HepG2 (cell line): ENCODE results near the gene EFNA4. TPM values are rescaled to one million over a fixed set of nuclear protein-coding genes. Genes with fewer than 3 reads are reported as not detected.
A peak's percentile ranks its signal among the peaks of the same experiment; 100 is the strongest.

Experiments used
- ARNTL ChIP-seq: sonication (generic); formaldehyde crosslinking; IDR thresholded peaks from 2 replicates; pipeline ENCODE4 v1.4.0; 2020; ENCODE audit warnings: mild to moderate bottlenecking, missing genetic modification reagents
- DR1 ChIP-seq: sonication (generic); formaldehyde crosslinking; IDR thresholded peaks from 2 replicates; pipeline ENCODE4 v1.8.0; 2021; ENCODE audit warnings: mild to moderate bottlenecking, missing genetic modification reagents, inconsistent platforms
- KAT7 ChIP-seq: IDR thresholded peaks from 2 replicates; pipeline ENCODE4 v1.6.1; 2018; ENCODE audit warnings: borderline replicate concordance, missing compliant biosample characterization
- NR2F1 ChIP-seq, 2 experiments: fragments of 450-650 bp in 1 of 2; formaldehyde crosslinking in 1 of 2; IDR thresholded peaks; 2 replicates each; pipeline versions ENCODE4 v1.5.0 to v1.6.1; 2016 to 2020; ENCODE audit warnings: mild to moderate bottlenecking in 1 of 2, missing compliant biosample characterization in 1 of 2, missing genetic modification reagents in 1 of 2, moderate library complexity in 1 of 2
- SMYD3 ChIP-seq: sonication (generic); formaldehyde crosslinking; IDR thresholded peaks from 2 replicates; pipeline ENCODE4 v1.8.1; 2023; ENCODE audit warnings: mild to moderate bottlenecking, missing genetic modification reagents
- ZBTB1 ChIP-seq: sonication (generic); formaldehyde crosslinking; IDR thresholded peaks from 2 replicates; pipeline ENCODE4 v1.4.0; 2020; ENCODE audit warnings: missing genetic modification reagents, borderline replicate concordance
- ZBTB8A ChIP-seq: sonication (generic); formaldehyde crosslinking; IDR thresholded peaks from 2 replicates; pipeline ENCODE4 v1.4.0; 2020; ENCODE audit warnings: mild to moderate bottlenecking, low read depth, missing genetic modification reagents, borderline replicate concordance
- ZNF33A ChIP-seq: sonication (generic); formaldehyde crosslinking; IDR thresholded peaks from 2 replicates; pipeline ENCODE4 v1.5.1; 2020; ENCODE audit warnings: missing genetic modification reagents, mild to moderate bottlenecking, moderate library complexity, borderline replicate concordance
- ZNF354B ChIP-seq: sonication (generic); formaldehyde crosslinking; IDR thresholded peaks from 2 replicates; pipeline ENCODE4 v1.8.0; 2022; ENCODE audit warnings: mild to moderate bottlenecking, missing genetic modification reagents
- ZNF430 ChIP-seq: sonication (generic); formaldehyde crosslinking; IDR thresholded peaks from 2 replicates; pipeline ENCODE4 v1.9.0; 2021; ENCODE audit warnings: mild to moderate bottlenecking, missing genetic modification reagents
- ZNF550 ChIP-seq: sonication (generic); formaldehyde crosslinking; IDR thresholded peaks from 2 replicates; pipeline ENCODE4 v1.4.0; 2020; ENCODE audit warnings: mild to moderate bottlenecking, missing genetic modification reagents, borderline replicate concordance
- ZNF772 ChIP-seq: sonication (generic); formaldehyde crosslinking; IDR thresholded peaks from 2 replicates; pipeline ENCODE4 v1.5.0; 2020; ENCODE audit warnings: mild to moderate bottlenecking, missing genetic modification reagents
- ZSCAN20 ChIP-seq: sonication (generic); formaldehyde crosslinking; IDR thresholded peaks from 2 replicates; pipeline ENCODE4 v1.4.0; 2020; ENCODE audit warnings: missing genetic modification reagents, mild to moderate bottlenecking, borderline replicate concordance
- polyA plus RNA-seq, 8 experiments: library from polyadenylated mRNA; depleted of rRNA in 3 of 8; stranded (reverse) in 7 of 8; unstranded in 1 of 8; fragments of >200 nt; fragmentation: Illumina TruSeq in 4 of 8; extraction: Trizol in 4 of 8; gene quantifications; 2 replicates each; pipeline versions ENCODE4 v1.2.1 to v1.2.3, GENCODE V29; 2011 to 2016; ENCODE audit warnings: low read depth in 4 of 8, missing spikeins in 1 of 8, mixed read lengths in 1 of 8; ENCODE audit not compliant: insufficient read depth in 1 of 8
- total RNA-seq, 5 experiments: library from RNA; depleted of rRNA; stranded (reverse); fragments of >200 nt; fragmentation: Illumina TruSeq; extraction: Trizol; gene quantifications; 2 replicates each; pipeline ENCODE4 v1.2.3, GENCODE V29; 2016; ENCODE audit warnings: low read depth in 1 of 5
- TF ChIP-seq, protein P1 (sequence below): sonication (generic); formaldehyde crosslinking; IDR thresholded peaks from 2 replicates; pipeline ENCODE4 v1.9.0; 2022; ENCODE audit warnings: missing genetic modification reagents, mild to moderate bottlenecking, borderline replicate concordance
- TF ChIP-seq, protein P2 (sequence below): sonication (generic); formaldehyde crosslinking; IDR thresholded peaks from 2 replicates; pipeline ENCODE4 v1.8.1; 2023; ENCODE audit warnings: missing genetic modification reagents, inconsistent platforms, borderline replicate concordance
- TF ChIP-seq, protein P3 (sequence below): sonication (generic); formaldehyde crosslinking; IDR thresholded peaks from 2 replicates; pipeline ENCODE4 v1.4.0; 2020; ENCODE audit warnings: missing genetic modification reagents
- TF ChIP-seq, protein P4 (sequence below): fragments of 450-650 bp; IDR thresholded peaks from 2 replicates; pipeline ENCODE4 v1.6.1; 2016
- TF ChIP-seq, protein P5 (sequence below): sonication (generic); formaldehyde crosslinking; IDR thresholded peaks from 2 replicates; pipeline ENCODE4 v1.5.0; 2020; ENCODE audit warnings: missing genetic modification reagents, mild to moderate bottlenecking, borderline replicate concordance
- TF ChIP-seq, protein P6 (sequence below): IDR thresholded peaks from 2 replicates; pipeline ENCODE4 v1.6.1; 2016; ENCODE audit warnings: low read depth, control low read depth

Gene EFNA4
- total and polyA plus RNA-seq, 2 of the 13 experiments (the other 11 are each of a cell fraction or from before 2014, with no cell fraction given) = 12.0 to 17.2 TPM

DNA sequence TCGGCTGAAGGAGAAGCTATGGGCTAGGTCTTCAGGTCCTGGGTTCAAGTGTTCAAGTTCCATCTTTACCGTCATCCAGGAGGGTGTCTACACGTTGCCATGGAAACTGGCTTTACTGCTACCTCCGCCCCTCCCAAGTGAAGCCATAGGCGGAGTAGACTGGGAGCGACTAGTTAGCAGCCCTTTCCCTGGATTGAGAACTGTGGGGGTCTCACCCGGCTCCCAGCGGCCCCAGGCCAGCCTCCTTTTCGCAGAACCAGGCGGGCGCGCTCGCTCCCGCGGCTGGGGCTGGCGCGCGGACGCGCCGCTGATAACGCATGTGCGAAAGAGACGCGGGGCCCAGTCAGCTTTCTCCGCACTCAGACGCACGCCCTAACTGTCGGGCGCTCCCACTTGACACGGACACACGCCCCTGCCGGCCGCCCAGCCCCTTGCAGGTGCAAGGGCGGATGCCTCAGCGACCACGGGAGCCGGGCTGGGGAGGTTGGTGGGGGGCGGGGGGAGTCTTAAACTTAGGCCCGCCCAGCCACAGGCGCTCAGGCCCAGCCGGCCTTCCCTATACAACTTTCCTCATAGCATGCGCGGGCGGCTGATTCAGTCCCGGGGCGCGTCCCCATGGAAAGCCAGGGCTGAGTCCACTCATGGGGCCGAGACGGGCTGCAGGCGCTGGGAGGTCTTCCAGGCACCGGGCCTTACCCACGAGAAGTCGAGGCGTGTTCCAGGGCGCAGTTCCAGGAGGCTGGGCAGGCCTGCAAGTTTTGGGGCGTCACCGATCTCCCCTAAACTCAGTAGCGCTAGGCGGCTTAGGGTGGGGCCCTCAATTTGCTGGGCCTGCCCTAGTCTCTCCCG, 7.4 kb downstream of the EFNA4 start (continued):
- TF ChIP-seq, protein P1, sequence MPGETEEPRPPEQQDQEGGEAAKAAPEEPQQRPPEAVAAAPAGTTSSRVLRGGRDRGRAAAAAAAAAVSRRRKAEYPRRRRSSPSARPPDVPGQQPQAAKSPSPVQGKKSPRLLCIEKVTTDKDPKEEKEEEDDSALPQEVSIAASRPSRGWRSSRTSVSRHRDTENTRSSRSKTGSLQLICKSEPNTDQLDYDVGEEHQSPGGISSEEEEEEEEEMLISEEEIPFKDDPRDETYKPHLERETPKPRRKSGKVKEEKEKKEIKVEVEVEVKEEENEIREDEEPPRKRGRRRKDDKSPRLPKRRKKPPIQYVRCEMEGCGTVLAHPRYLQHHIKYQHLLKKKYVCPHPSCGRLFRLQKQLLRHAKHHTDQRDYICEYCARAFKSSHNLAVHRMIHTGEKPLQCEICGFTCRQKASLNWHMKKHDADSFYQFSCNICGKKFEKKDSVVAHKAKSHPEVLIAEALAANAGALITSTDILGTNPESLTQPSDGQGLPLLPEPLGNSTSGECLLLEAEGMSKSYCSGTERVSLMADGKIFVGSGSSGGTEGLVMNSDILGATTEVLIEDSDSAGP = peak; percentile 55; the same call in 1 of the 2 replicates
- TF ChIP-seq ZNF550 (CRISPR knock-in tag) (no peak), ZSCAN20 (CRISPR knock-in tag) (no peak), NR2F1 (CRISPR knock-in tag; IDR thresholded peaks at IDR 0.05) (no peak), ZNF354B (CRISPR knock-in tag) (no peak), ZNF772 (CRISPR knock-in tag) (peak; percentile 64; the same call in 1 of the 2 replicates), ZBTB8A (CRISPR knock-in tag) (no peak), ZBTB1 (no peak), ARNTL (CRISPR knock-in tag) (no peak), KAT7 (CRISPR knock-in tag) (no peak), SMYD3 (CRISPR knock-in tag) (no peak), ZNF430 (CRISPR knock-in tag) (no peak), ZNF33A (CRISPR knock-in tag) (0 out of 2 replicates have a peak, but pooled peaks have one; percentile 39), DR1 (CRISPR knock-in tag) (no peak)
- TF ChIP-seq, protein P2, sequence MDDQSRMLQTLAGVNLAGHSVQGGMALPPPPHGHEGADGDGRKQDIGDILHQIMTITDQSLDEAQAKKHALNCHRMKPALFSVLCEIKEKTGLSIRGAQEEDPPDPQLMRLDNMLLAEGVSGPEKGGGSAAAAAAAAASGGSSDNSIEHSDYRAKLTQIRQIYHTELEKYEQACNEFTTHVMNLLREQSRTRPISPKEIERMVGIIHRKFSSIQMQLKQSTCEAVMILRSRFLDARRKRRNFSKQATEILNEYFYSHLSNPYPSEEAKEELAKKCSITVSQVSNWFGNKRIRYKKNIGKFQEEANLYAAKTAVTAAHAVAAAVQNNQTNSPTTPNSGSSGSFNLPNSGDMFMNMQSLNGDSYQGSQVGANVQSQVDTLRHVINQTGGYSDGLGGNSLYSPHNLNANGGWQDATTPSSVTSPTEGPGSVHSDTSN (CRISPR knock-in tag) = no peak
- TF ChIP-seq, protein P3, sequence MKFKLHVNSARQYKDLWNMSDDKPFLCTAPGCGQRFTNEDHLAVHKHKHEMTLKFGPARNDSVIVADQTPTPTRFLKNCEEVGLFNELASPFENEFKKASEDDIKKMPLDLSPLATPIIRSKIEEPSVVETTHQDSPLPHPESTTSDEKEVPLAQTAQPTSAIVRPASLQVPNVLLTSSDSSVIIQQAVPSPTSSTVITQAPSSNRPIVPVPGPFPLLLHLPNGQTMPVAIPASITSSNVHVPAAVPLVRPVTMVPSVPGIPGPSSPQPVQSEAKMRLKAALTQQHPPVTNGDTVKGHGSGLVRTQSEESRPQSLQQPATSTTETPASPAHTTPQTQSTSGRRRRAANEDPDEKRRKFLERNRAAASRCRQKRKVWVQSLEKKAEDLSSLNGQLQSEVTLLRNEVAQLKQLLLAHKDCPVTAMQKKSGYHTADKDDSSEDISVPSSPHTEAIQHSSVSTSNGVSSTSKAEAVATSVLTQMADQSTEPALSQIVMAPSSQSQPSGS (CRISPR knock-in tag) = 0 out of 2 replicates have a peak, but pooled peaks have one; percentile 39
- TF ChIP-seq, protein P4, sequence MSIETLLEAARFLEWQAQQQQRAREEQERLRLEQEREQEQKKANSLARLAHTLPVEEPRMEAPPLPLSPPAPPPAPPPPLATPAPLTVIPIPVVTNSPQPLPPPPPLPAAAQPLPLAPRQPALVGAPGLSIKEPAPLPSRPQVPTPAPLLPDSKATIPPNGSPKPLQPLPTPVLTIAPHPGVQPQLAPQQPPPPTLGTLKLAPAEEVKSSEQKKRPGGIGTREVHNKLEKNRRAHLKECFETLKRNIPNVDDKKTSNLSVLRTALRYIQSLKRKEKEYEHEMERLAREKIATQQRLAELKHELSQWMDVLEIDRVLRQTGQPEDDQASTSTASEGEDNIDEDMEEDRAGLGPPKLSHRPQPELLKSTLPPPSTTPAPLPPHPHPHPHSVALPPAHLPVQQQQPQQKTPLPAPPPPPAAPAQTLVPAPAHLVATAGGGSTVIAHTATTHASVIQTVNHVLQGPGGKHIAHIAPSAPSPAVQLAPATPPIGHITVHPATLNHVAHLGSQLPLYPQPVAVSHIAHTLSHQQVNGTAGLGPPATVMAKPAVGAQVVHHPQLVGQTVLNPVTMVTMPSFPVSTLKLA = 0 out of 2 replicates have a peak, but pooled peaks have one; percentile 30
- TF ChIP-seq, protein P5, sequence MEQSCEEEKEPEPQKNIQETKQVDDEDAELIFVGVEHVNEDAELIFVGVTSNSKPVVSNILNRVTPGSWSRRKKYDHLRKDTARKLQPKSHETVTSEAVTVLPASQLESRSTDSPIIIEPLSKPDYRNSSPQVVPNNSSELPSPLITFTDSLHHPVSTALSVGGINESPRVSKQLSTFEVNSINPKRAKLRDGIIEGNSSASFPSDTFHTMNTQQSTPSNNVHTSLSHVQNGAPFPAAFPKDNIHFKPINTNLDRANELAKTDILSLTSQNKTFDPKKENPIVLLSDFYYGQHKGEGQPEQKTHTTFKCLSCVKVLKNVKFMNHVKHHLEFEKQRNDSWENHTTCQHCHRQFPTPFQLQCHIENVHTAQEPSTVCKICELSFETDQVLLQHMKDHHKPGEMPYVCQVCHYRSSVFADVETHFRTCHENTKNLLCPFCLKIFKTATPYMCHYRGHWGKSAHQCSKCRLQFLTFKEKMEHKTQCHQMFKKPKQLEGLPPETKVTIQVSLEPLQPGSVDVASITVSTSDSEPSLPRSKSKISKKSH (CRISPR knock-in tag) = no peak
- TF ChIP-seq, protein P6, sequence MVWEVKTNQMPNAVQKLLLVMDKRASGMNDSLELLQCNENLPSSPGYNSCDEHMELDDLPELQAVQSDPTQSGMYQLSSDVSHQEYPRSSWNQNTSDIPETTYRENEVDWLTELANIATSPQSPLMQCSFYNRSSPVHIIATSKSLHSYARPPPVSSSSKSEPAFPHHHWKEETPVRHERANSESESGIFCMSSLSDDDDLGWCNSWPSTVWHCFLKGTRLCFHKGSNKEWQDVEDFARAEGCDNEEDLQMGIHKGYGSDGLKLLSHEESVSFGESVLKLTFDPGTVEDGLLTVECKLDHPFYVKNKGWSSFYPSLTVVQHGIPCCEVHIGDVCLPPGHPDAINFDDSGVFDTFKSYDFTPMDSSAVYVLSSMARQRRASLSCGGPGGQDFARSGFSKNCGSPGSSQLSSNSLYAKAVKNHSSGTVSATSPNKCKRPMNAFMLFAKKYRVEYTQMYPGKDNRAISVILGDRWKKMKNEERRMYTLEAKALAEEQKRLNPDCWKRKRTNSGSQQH (CRISPR knock-in tag) = no peak
